Nucleus accumbens (tissue), 56 donors: ENCODE results near the gene MEIOSIN.

Experiments
- DNase-seq, 56 donors: peaks; one replicate each; lab custom pipeline; 2025; lab: John Stamatoyannopoulos, UW

Gene MEIOSIN

GRCh38 chr19:45777395-45777961, 44.2 kb downstream of the MEIOSIN start:
- no peak for DNase-seq

DNA sequence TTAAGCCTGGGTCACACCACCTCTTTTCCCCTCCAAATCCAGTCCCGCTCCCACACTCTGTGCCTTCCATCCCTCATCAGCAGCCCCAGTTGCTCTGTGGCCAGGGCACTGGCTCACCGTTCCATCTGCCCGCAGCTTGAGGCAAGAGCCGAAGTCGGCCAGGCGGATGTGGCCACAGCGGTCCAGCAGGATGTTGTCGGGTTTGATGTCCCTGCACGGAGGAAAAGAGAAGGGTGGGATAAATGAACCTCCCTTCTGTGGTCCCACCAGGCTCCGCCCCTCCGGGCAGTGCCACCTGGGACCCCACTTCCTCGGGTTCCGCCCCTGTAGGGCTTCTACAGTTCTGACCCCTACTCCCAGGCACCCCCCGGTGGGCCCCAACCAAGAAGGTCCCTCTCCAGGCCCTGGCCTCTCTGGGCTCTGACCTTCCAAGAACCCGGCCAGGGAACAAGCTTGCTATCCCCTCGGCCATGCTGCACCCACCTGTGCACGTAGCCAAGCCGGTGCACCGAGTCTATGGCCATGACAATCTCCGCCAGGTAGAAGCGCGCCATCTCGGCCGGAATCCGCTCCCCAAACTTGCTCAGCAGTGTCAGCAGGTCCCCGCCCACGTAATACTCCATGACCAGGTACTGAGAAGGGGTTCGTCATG, 44.9 kb downstream of the MEIOSIN start:
- DNase-seq: no peak

DNA sequence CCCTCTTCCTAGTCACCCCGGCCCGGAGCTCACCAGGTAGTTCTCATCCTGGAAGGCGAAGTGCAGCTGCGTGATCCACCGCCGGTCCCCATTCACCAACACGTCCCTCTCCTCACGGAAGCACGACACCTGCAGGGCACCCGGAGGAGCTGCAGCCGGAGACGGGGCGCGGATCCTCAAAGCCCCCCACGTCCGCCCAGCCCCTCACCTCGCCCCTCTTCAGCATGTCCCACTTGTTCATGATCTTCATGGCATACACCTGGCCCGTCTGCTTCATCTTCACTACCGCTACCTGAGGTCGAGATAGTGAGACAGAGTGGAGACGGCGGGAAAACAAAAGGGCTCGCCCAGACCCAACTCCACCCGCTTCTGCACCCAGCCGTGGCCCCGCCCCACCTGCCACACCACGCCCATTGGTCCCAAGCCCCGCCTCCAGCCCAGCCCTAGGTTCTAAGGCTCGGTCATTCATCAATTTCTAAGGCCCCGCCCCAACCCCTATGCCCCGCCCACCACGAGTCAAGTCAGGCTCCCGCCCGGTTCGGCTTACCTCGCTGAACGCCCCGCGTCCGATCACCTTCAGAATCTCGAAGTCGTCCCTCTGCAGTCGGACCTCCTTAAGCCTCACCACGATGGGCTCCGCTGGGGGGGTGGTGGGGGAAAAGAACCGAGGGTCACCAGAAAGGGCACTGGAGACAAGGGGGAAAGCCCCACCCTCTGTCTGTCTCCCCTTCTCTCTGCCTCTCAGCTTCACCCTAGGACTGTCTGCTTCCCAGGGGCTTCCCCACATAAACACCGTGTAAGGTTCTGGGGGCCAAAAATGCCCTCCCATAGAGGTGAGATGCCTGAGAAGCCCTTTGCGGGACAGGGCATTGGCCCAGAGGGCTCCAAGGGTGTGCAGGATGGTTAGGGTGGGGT, 46.2 kb downstream of the MEIOSIN start:
- peak in 2 of 56 donors; percentile 27 to 32 for DNase-seq

DNA sequence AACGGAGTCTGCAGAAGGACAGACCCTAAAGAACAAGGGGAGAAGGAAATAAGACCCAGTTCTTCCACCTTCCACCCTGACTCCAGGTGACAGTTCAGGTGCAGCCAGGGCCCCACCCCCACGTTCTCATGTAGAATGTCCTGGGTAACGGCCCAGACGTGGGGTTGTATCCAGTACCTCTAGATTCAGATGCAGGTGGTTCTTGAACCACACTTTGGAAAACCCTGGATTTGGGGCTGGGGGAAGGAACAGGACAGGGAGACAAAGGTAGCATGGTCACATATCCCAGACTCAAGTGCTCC, 46.9 kb downstream of the MEIOSIN start:
- DNase-seq: no peak

- DNase-seq: no peak
Observed at GRCh38 chr19:45780448-45781213, 47.4 kb downstream of the MEIOSIN start.

- DNase-seq: peak in 4 of 56 donors; percentile 7 to 20 (median 13)
Observed at GRCh38 chr19:45781214-45782161, 48.2 kb downstream of the MEIOSIN start.

DNA sequence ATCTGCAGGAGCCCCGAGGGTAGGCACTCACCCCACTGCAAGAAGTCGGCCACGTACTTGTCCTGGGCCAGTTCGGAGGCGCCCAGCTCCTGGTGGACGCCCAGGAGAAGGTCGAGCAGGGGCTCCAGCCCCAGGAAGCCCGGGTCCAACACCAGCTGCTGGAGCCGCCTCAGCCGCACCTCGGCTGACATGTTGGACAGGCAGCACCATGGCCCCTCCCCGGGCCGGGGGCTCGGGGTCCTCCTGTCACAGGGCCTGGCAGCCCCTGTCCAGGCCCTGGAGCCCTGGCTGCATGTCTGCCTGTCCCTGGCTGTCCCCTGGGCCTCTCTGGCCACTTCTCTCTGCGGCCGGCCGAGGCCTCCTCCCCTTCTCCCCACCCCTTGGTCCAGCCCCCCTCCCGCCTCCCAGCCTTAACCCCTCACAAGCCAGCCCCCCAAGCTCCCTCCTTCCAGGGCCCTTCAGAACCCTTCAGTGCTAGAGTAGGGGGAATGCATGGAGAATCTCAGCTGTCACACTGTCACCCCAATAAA, 49.0 kb downstream of the MEIOSIN start, which contains the start of gene DMPK:
DMPK (minus strand) TSS at position 329 of the 530 bp plus-strand sequence; CDS start at position 191, 138 bp downstream.
- DNase-seq: peak in 11 of 56 donors; percentile 8 to 50 (median 22)

GRCh38 chr19:45782820-45783785, 49.9 kb downstream of the MEIOSIN start:
- DNase-seq: no peak

DNA sequence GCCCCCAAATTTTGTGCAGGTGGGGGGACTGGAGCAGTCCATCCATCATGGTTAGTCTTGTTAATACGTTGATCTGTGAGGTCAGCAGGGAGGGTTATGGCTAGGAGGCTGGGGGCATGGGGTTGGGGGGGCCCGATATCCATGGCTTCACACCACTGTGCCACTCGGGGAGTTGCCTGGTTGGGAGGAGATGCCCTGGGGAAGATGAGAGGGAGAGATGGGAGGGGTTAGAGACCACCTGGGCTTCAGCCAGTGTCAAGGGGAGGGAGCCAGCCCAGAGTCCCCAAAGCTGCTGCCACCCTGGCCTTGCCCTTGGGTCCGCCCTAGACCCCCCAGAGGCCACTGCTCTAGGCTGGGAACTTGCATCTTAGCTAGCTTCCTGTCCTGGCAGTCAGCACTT, 50.9 kb downstream of the MEIOSIN start:
- DNase-seq: no peak

DNA sequence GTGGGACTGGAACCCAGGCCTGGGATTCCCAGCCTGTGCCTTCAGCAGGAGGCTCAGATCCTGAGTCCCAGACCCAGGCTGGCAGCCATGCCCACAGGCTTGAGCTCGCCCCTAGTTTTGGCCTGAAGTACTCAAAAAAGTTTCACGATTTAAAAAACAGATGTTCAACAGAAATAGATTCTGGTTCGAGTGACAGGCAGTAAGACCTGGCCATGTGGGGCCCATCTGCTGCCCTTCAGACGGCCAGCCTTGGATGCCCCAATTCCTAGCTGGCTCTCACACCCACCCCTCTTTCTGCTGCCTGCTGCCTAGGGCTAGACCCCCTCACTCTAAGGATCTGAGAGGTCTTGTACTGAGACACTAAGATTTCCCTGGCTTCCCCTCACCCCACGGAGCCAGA, 51.9 kb downstream of the MEIOSIN start:
- no peak for DNase-seq

- DNase-seq: no peak
Observed at GRCh38 chr19:45785781-45786532, 52.7 kb downstream of the MEIOSIN start.

DNA sequence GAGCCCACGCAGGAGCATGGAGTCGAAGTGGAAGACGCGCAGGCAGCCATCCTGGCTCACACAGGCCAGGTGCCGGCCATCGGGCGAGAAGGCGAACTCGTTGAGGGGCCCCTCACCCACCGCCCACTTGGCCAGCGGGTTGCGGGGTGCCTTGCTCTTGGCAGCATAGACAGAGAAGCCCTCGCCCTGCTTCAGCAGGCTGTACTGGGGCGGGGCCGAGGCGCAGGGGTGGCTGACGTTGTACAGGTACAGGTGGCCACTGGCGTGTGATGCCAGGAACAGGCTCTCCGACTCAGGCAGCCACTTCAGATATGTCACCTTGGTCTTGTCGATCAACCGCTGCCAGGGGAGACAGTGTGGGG, 53.3 kb downstream of the MEIOSIN start:
- no peak for DNase-seq

- DNase-seq: no peak
Observed at GRCh38 chr19:45789035-45789786, 56.0 kb downstream of the MEIOSIN start.

DNA sequence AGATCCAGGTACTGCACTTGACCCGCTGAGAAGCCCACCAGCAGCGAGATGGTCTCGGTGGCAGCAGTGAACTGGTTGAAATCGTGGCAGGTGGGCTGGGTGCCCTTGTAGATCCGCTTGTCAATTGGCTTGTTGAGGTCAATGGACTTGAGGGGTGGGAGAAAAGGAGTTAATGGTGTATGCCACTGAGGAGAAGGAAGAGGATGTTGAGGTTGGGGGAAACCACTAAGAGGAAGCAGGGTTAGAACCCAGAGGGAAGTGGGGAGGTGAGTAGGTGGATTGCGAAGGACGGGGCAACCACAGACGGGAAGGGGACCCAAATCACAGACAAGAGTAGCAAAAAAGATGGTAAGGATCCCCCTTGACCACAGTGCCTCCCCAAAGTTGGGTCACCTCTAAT, 57.7 kb downstream of the MEIOSIN start:
- peak in 2 of 56 donors; percentile 15 to 18 for DNase-seq

DNA sequence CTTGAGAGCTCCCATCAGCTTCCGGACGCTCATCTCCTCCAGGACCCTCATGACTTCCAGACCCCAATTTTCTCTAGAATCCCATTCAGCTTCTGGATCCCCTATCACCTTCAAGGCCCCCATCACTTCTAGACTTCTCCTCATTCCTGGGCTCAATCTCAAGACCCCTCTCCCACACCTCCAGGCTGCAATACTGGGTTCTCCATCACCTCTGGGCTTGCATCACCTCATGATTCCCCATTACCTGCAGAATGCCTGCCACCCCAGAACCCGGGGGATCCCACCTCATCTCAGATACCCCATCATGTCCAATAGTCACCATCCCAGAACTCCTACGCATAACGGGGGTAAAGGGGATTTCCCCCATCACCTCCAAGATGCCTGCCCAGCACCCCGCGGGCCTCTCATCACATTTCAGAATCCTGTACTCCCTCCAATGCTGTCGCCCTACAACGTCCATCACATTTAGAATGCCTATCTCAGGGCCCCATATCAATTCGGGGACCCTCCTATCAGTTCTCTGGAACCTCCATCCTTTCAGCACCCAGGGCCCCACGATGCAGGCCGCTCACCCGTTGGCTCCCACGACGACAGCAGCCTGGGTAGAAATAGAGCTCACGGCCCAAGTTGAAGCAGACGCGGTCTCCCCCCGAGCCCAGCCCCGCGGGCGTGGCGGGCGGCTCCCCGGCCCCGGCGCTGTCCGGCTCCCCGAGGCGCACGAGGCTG, 58.7 kb downstream of the MEIOSIN start:
- DNase-seq: no peak
